ENCODE data around the gene SENP6.
"Not testable (repeated sequence)": the region's sequence is repeated elsewhere in the genome, so short reads cannot be mapped to it uniquely, and the experiment has no call there.

The SENP6 gene

GRCh38 chr6:75581231-75581630, 20.4 kb upstream of the SENP6 start:
- WGBS: no CpG with 5 or more reads among the region's 1 CpG
- no peak overlapping the region for H3K9ac ChIP-seq (ENCODE audit: low read depth, low read length)

GRCh38 chr6:75584552-75584951, 17.1 kb upstream of the SENP6 start:
- not testable (repeated sequence) for H3K4me1 ChIP-seq (ENCODE audit: insufficient read depth, low read length); H3K27ac ChIP-seq (ENCODE audit: low read depth, low read length); H3K9ac ChIP-seq (ENCODE audit: low read depth, low read length); H3K36me3 ChIP-seq (ENCODE audit: insufficient read depth, low read length); H3K4me3 ChIP-seq (ENCODE audit: low read length); H3K27me3 ChIP-seq (ENCODE audit: insufficient read depth, low read length); H3K9me3 ChIP-seq (ENCODE audit: insufficient read depth, low read depth, low read length)
- 89% methylated on average over 1 of the region's 2 CpGs for WGBS

More at GRCh38 chr6:75581231-75581630, 20.4 kb upstream of the SENP6 start:
- Histone ChIP-seq H3K4me1 (ENCODE audit: insufficient read depth, low read length) (no peaks in the 10 kb centered on the region), H3K36me3 (ENCODE audit: insufficient read depth, low read length) (no peaks in the 10 kb centered on the region), H3K4me3 (ENCODE audit: low read length) (no peak overlapping the region), H3K27ac (ENCODE audit: low read depth, low read length) (no peak overlapping the region), H3K9me3 (ENCODE audit: insufficient read depth, low read depth, low read length) (0 out of 2 replicates have a peak, but pooled peaks cover 2% of the 10 kb centered on the region), H3K27me3 (ENCODE audit: insufficient read depth, low read length) (no peaks in the 10 kb centered on the region)

- no peaks in the 10 kb centered on the region for H3K36me3 ChIP-seq (ENCODE audit: insufficient read depth, low read length)
- 98% methylated on average over 2 of the region's 2 CpGs for WGBS
These were observed 12.7 kb upstream of the SENP6 start for GRCh38 chr6:75588948-75589347.

GRCh38 chr6:75590370-75590769, 11.3 kb upstream of the SENP6 start:
- H3K27ac ChIP-seq (ENCODE audit: low read depth, low read length): no peak overlapping the region
- WGBS: 100% methylated on average over 2 of the region's 2 CpGs
- no peaks in the 10 kb centered on the region for H3K9me3 ChIP-seq (ENCODE audit: insufficient read depth, low read depth, low read length)
- no peak overlapping the region for H3K9ac ChIP-seq (ENCODE audit: low read depth, low read length)
- H3K36me3 ChIP-seq (ENCODE audit: insufficient read depth, low read length): no peaks in the 10 kb centered on the region
- H3K4me1 ChIP-seq (ENCODE audit: insufficient read depth, low read length): no peaks in the 10 kb centered on the region
- no peaks in the 10 kb centered on the region for H3K27me3 ChIP-seq (ENCODE audit: insufficient read depth, low read length)
- H3K4me3 ChIP-seq (ENCODE audit: low read length): no peak overlapping the region

More at GRCh38 chr6:75588948-75589347, 12.7 kb upstream of the SENP6 start:
- Histone ChIP-seq H3K27me3 (ENCODE audit: insufficient read depth, low read length) (no peaks in the 10 kb centered on the region), H3K9me3 (ENCODE audit: insufficient read depth, low read depth, low read length) (0 out of 2 replicates have a peak, but pooled peaks cover 2% of the 10 kb centered on the region), H3K27ac (ENCODE audit: low read depth, low read length) (no peak overlapping the region), H3K4me3 (ENCODE audit: low read length) (no peak overlapping the region), H3K9ac (ENCODE audit: low read depth, low read length) (no peak overlapping the region), H3K4me1 (ENCODE audit: insufficient read depth, low read length) (no peaks in the 10 kb centered on the region)

- not testable (repeated sequence) for H3K9ac ChIP-seq (ENCODE audit: low read depth, low read length); H3K4me3 ChIP-seq (ENCODE audit: low read length); H3K27me3 ChIP-seq (ENCODE audit: insufficient read depth, low read length); H3K4me1 ChIP-seq (ENCODE audit: insufficient read depth, low read length); H3K9me3 ChIP-seq (ENCODE audit: insufficient read depth, low read depth, low read length); H3K36me3 ChIP-seq (ENCODE audit: insufficient read depth, low read length); H3K27ac ChIP-seq (ENCODE audit: low read depth, low read length)
- 100% methylated on average over 1 of the region's 2 CpGs for WGBS
These were observed 5.3 kb upstream of the SENP6 start for GRCh38 chr6:75596380-75596779.

- 0 out of 2 replicates have a peak overlapping the region, but pooled peaks have one; percentile 12 for H3K27ac ChIP-seq (ENCODE audit: low read depth, low read length)
- H3K27me3 ChIP-seq (ENCODE audit: insufficient read depth, low read length): no peaks in the 10 kb centered on the region
- peaks cover 15% of the 10 kb centered on the region; the same call in 1 of the 2 replicates for H3K4me1 ChIP-seq (ENCODE audit: insufficient read depth, low read length)
- H3K4me3 ChIP-seq (ENCODE audit: low read length): peak overlapping the region; percentile 98
- H3K36me3 ChIP-seq (ENCODE audit: insufficient read depth, low read length): 0 out of 2 replicates have a peak, but pooled peaks cover 2% of the 10 kb centered on the region
- WGBS: 84% methylated on average over 7 of the region's 7 CpGs
- H3K9ac ChIP-seq (ENCODE audit: low read depth, low read length): peak overlapping the region; percentile 100; the same call in 1 of the 2 replicates
- no peaks in the 10 kb centered on the region for H3K9me3 ChIP-seq (ENCODE audit: insufficient read depth, low read depth, low read length)
These were observed 912 bp upstream of the SENP6 start for GRCh38 chr6:75600768-75601167.

- H3K27me3 ChIP-seq (ENCODE audit: insufficient read depth, low read length): no peaks in the 10 kb centered on the region
- peak overlapping the region; percentile 98 for H3K4me3 ChIP-seq (ENCODE audit: low read length)
- 0 out of 2 replicates have a peak, but pooled peaks cover 2% of the 10 kb centered on the region for H3K36me3 ChIP-seq (ENCODE audit: insufficient read depth, low read length)
- H3K4me1 ChIP-seq (ENCODE audit: insufficient read depth, low read length): peaks cover 16% of the 10 kb centered on the region; the same call in 1 of the 2 replicates
- no peaks in the 10 kb centered on the region for H3K9me3 ChIP-seq (ENCODE audit: insufficient read depth, low read depth, low read length)
- H3K9ac ChIP-seq (ENCODE audit: low read depth, low read length): peak overlapping the region; percentile 100
- under 1% methylated on average over 69 of the region's 70 CpGs for WGBS
- peak overlapping the region; percentile 96 for H3K27ac ChIP-seq (ENCODE audit: low read depth, low read length)
These were observed 796 bp downstream of the SENP6 start for GRCh38 chr6:75602246-75603105.

- H3K27ac ChIP-seq (ENCODE audit: low read depth, low read length): peak overlapping the region; percentile 96; the same call in 1 of the 2 replicates
- H3K4me1 ChIP-seq (ENCODE audit: insufficient read depth, low read length): peaks cover 16% of the 10 kb centered on the region; the same call in 1 of the 2 replicates
- peak overlapping the region; percentile 100 for H3K9ac ChIP-seq (ENCODE audit: low read depth, low read length)
- H3K27me3 ChIP-seq (ENCODE audit: insufficient read depth, low read length): no peaks in the 10 kb centered on the region
- 0 out of 2 replicates have a peak, but pooled peaks cover 2% of the 10 kb centered on the region for H3K36me3 ChIP-seq (ENCODE audit: insufficient read depth, low read length)
- 3% methylated on average over 2 of the region's 2 CpGs for WGBS
- peak overlapping the region; percentile 98 for H3K4me3 ChIP-seq (ENCODE audit: low read length)
- H3K9me3 ChIP-seq (ENCODE audit: insufficient read depth, low read depth, low read length): no peaks in the 10 kb centered on the region
These were observed 1.4 kb downstream of the SENP6 start for GRCh38 chr6:75603106-75603420.

- Histone ChIP-seq H3K4me1 (ENCODE audit: insufficient read depth, low read length) (peaks cover 27% of the 10 kb centered on the region), H3K9me3 (ENCODE audit: insufficient read depth, low read depth, low read length) (no peaks in the 10 kb centered on the region), H3K27me3 (ENCODE audit: insufficient read depth, low read length) (no peaks in the 10 kb centered on the region), H3K9ac (ENCODE audit: low read depth, low read length) (no peak overlapping the region), H3K4me3 (ENCODE audit: low read length) (peak overlapping the region; percentile 98), H3K36me3 (ENCODE audit: insufficient read depth, low read length) (0 out of 2 replicates have a peak, but pooled peaks cover 2% of the 10 kb centered on the region), H3K27ac (ENCODE audit: low read depth, low read length) (no peak overlapping the region)
- 95% methylated on average over 16 of the region's 16 CpGs for WGBS
These were observed 2.6 kb downstream of the SENP6 start for GRCh38 chr6:75604294-75604693.

- H3K27ac ChIP-seq (ENCODE audit: low read depth, low read length): no peak overlapping the region
- H3K36me3 ChIP-seq (ENCODE audit: insufficient read depth, low read length): 0 out of 2 replicates have a peak, but pooled peaks cover 2% of the 10 kb centered on the region
- no peak overlapping the region for H3K9ac ChIP-seq (ENCODE audit: low read depth, low read length)
- whole genome bisulfite sequencing: 91% methylated on average over 4 of the region's 4 CpGs
- H3K9me3 ChIP-seq (ENCODE audit: insufficient read depth, low read depth, low read length): no peaks in the 10 kb centered on the region
- H3K4me3 ChIP-seq (ENCODE audit: low read length): no peak overlapping the region
- H3K27me3 ChIP-seq (ENCODE audit: insufficient read depth, low read length): no peaks in the 10 kb centered on the region
- peaks cover 37% of the 10 kb centered on the region for H3K4me1 ChIP-seq (ENCODE audit: insufficient read depth, low read length)
These were observed 4.0 kb downstream of the SENP6 start for GRCh38 chr6:75605635-75606034.

GRCh38 chr6:75608304-75608703, 6.6 kb downstream of the SENP6 start:
- H3K9me3 ChIP-seq (ENCODE audit: insufficient read depth, low read depth, low read length): no peaks in the 10 kb centered on the region
- H3K36me3 ChIP-seq (ENCODE audit: insufficient read depth, low read length): 0 out of 2 replicates have a peak, but pooled peaks cover 2% of the 10 kb centered on the region
- H3K27ac ChIP-seq (ENCODE audit: low read depth, low read length): no peak overlapping the region
- H3K27me3 ChIP-seq (ENCODE audit: insufficient read depth, low read length): no peaks in the 10 kb centered on the region
- H3K4me3 ChIP-seq (ENCODE audit: low read length): no peak overlapping the region
- no peak overlapping the region for H3K9ac ChIP-seq (ENCODE audit: low read depth, low read length)
- peaks cover 36% of the 10 kb centered on the region for H3K4me1 ChIP-seq (ENCODE audit: insufficient read depth, low read length)
- 91% methylated on average over 3 of the region's 3 CpGs for WGBS
